Osteoblast (primary cell): ENCODE measurements around the gene PRR33. TPM values are rescaled to one million over a fixed set of nuclear protein-coding genes. Genes with fewer than 3 reads are reported as not detected.

ENCODE experiments used
- DNase-seq: peaks from one replicate; pipeline ENCODE4 v3.0.0; 2011; ENCODE audit warnings: low spot score, mixed read lengths; ENCODE audit not compliant: insufficient read length; ENCODE audit errors: missing footprints
- H2AFZ ChIP-seq: 2 replicates; pipeline ENCODE4 v1.6.0; 2011; ENCODE audit warnings: mild to moderate bottlenecking, low read length
- H3K27ac ChIP-seq: 2 replicates; pipeline ENCODE4 v1.5.1; 2011; ENCODE audit warnings: mild to moderate bottlenecking, low read depth, low read length, moderate library complexity
- H3K27me3 ChIP-seq: 2 replicates; pipeline ENCODE4 v1.6.0; 2012; ENCODE audit warnings: mild to moderate bottlenecking, control low read depth, inconsistent platforms, low read length, moderate library complexity; ENCODE audit not compliant: insufficient read depth
- H3K36me3 ChIP-seq: 2 replicates; pipeline ENCODE4 v1.5.1; 2011; ENCODE audit warnings: mild to moderate bottlenecking, low read length, control low read depth, moderate library complexity; ENCODE audit not compliant: insufficient read depth
- H3K4me1 ChIP-seq: 2 replicates; pipeline ENCODE4 v1.5.1; 2011; ENCODE audit warnings: mild to moderate bottlenecking, low read length, control low read depth, moderate library complexity; ENCODE audit not compliant: insufficient read depth
- H3K4me2 ChIP-seq: 2 replicates; pipeline ENCODE4 v1.6.0; 2011; ENCODE audit warnings: mild to moderate bottlenecking, low read length; ENCODE audit not compliant: insufficient read depth
- H3K4me3 ChIP-seq: fragments of 200-600 bp; sonication (generic); 3 replicates; pipeline ENCODE4 v1.5.1; 2012; ENCODE audit warnings: mild to moderate bottlenecking, low read length, inconsistent platforms; ENCODE audit not compliant: insufficient read depth
- H3K79me2 ChIP-seq: 2 replicates; pipeline ENCODE4 v1.6.0; 2012; ENCODE audit warnings: mild to moderate bottlenecking, low read length, control low read depth, inconsistent platforms; ENCODE audit not compliant: insufficient read depth
- H3K9me3 ChIP-seq: 2 replicates; pipeline ENCODE4 v1.5.1; 2011; ENCODE audit warnings: low read depth, low read length, control low read depth
- H4K20me1 ChIP-seq: 2 replicates; pipeline ENCODE4 v1.6.0; 2012; ENCODE audit warnings: mild to moderate bottlenecking, low read length, control low read depth; ENCODE audit not compliant: insufficient read depth
- total RNA-seq: library from RNA; depleted of rRNA; stranded (reverse); fragments of >200 nt; gene quantifications from 2 replicates; pipeline ENCODE4 v1.2.3, GENCODE V29; 2012
- TF ChIP-seq, protein P1 (sequence below): IDR thresholded peaks from 2 replicates; pipeline ENCODE4 v1.5.1; 2011; ENCODE audit warnings: mild to moderate bottlenecking, low read depth, low read length, moderate library complexity; ENCODE audit errors: extremely low read depth

The PRR33 gene
- total RNA-seq, 1 donor: not detected

GRCh38 chr11:1906181-1906580 lies 14.5 kb upstream of the PRR33 start:
- peak; percentile 55 for DNase-seq
- TF ChIP-seq, protein P1, sequence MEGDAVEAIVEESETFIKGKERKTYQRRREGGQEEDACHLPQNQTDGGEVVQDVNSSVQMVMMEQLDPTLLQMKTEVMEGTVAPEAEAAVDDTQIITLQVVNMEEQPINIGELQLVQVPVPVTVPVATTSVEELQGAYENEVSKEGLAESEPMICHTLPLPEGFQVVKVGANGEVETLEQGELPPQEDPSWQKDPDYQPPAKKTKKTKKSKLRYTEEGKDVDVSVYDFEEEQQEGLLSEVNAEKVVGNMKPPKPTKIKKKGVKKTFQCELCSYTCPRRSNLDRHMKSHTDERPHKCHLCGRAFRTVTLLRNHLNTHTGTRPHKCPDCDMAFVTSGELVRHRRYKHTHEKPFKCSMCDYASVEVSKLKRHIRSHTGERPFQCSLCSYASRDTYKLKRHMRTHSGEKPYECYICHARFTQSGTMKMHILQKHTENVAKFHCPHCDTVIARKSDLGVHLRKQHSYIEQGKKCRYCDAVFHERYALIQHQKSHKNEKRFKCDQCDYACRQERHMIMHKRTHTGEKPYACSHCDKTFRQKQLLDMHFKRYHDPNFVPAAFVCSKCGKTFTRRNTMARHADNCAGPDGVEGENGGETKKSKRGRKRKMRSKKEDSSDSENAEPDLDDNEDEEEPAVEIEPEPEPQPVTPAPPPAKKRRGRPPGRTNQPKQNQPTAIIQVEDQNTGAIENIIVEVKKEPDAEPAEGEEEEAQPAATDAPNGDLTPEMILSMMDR: no peak
- H3K9me3 ChIP-seq: no peaks in the 10 kb centered on the region
- H4K20me1 ChIP-seq: no peaks in the 10 kb centered on the region
- peaks cover 4% of the 10 kb centered on the region for H3K27me3 ChIP-seq
- no peaks in the 10 kb centered on the region for H3K36me3 ChIP-seq
- H3K4me3 ChIP-seq: no peak overlapping the region
- no peak overlapping the region for H3K4me2 ChIP-seq
- H3K27ac ChIP-seq: no peak overlapping the region
- H3K4me1 ChIP-seq: peaks cover 6% of the 10 kb centered on the region
- H3K79me2 ChIP-seq: no peaks in the 10 kb centered on the region
- H2AFZ ChIP-seq: peak overlapping the region; percentile 22

DNA sequence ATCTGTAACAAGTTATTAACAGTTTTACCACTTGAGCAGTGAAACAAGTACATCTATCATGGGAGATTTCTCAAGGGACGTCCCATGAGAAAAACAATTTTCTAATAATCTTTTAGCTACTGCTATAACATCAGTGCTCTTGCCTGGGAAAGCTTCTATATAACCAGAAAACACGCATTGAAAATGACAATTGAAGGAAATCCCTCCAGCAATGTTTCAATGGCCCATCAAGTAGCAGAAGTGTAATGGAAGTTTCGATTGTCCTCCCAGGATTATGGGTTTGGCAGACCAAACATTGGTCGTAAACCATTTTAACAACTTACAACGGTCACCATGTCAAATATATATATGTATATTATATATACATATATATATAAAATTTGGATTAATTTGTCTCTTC lies 8.0 kb upstream of the PRR33 start:
- no peak for DNase-seq
- H3K27me3 ChIP-seq: peaks cover 28% of the 10 kb centered on the region
- no peaks in the 10 kb centered on the region for H3K4me1 ChIP-seq

DNA sequence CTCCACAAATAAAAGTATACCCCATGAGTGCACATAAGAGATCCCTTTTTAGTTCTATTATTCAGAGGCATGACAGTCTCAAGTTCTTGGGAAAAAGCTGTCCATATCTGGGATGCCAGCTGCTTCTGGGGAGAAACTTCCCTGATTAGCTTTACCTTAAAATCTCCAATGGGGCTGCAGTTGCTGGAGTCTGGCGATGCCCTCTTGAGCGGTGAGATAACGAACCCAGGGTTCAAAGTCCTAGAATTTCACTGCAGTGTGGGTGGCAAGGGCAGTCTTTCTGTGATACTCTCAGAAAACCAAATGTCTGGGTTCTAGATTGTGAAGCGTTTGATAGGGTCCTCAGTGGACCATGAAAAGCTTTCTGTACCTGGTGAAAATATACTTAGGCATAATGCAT lies 7.4 kb upstream of the PRR33 start:
- Histone ChIP-seq H3K4me1 (no peaks in the 10 kb centered on the region), H3K36me3 (no peaks in the 10 kb centered on the region), H3K4me2 (no peak overlapping the region), H3K27ac (no peak overlapping the region), H2AFZ (no peak overlapping the region), H4K20me1 (no peaks in the 10 kb centered on the region), H3K79me2 (no peaks in the 10 kb centered on the region), H3K9me3 (no peaks in the 10 kb centered on the region), H3K4me3 (no peak overlapping the region), H3K27me3 (peaks cover 28% of the 10 kb centered on the region)
- TF ChIP-seq, protein P1: no peak
- DNase-seq: no peak

More for the DNA sequence above, 8.0 kb upstream of the PRR33 start:
- no peaks in the 10 kb centered on the region for H3K79me2 ChIP-seq
- no peaks in the 10 kb centered on the region for H3K9me3 ChIP-seq
- H4K20me1 ChIP-seq: no peaks in the 10 kb centered on the region
- no peak overlapping the region for H3K27ac ChIP-seq
- no peak overlapping the region for H3K4me2 ChIP-seq
- H3K4me3 ChIP-seq: no peak overlapping the region
- TF ChIP-seq, protein P1: no peak
- no peaks in the 10 kb centered on the region for H3K36me3 ChIP-seq
- no peak overlapping the region for H2AFZ ChIP-seq

DNA sequence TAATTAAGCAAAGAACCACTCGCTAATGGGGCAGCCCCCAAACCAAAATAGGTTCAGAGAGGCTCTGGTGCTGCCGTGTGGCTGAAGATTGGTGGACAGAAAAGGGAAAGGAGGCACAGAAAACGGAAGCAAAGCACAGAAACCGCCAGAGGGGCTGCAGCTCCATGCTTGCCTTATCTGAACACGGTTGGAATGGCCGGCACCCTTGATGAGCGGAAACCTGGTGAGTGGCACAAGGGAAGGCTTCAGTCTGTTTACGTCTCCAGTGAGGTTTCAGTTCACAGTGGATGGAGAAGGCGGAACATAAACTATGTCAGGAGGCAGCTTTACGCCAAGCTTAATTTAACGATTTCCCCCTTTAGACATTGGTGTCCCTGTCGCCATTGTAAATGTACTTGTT lies 5.2 kb upstream of the PRR33 start:
- Histone ChIP-seq H3K4me1 (no peaks in the 10 kb centered on the region), H3K27me3 (peaks cover 26% of the 10 kb centered on the region), H3K79me2 (no peaks in the 10 kb centered on the region), H3K36me3 (no peaks in the 10 kb centered on the region), H3K27ac (no peak overlapping the region), H3K4me3 (no peak overlapping the region), H2AFZ (no peak overlapping the region), H3K4me2 (no peak overlapping the region), H4K20me1 (no peaks in the 10 kb centered on the region), H3K9me3 (no peaks in the 10 kb centered on the region)
- TF ChIP-seq, protein P1: no peak
- no peak for DNase-seq
